Measurements from ENCODE around the gene LYPD8. TPM values are rescaled to one million over a fixed set of nuclear protein-coding genes. Genes with fewer than 3 reads are reported as not detected.

Gene LYPD8
- total and polyA plus RNA-seq, 2 donors (not counting 3 experiments of a cell fraction or from before 2014, with no cell fraction given) = not detected

DNA sequence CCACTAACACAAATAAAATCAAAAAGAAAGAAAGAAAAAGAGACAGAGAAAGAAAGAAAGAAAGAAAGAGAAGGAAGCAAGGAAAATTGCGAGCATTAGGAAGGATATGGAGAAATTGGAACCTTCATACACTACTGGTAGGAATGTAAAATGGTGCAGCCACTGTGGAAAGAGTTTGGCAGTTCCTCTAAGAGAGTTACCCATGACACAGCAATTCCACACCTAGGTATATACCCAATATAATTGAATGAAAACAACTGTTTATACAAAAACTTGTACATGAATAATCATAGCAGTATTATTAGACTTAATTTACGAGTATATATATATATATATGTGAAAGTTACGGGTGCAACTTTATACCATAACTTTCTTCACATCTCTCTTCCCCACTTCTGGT lies 4.1 kb upstream of the LYPD8 start:
- intact Hi-C loops (cut with micrococcal nuclease) = no loop called here
- Histone ChIP-seq H3K9me3 (replicated peaks; ENCODE audit: control insufficient read depth, insufficient read depth, low read length) (no peaks in the 10 kb centered on the region), H3K27ac (ENCODE audit: insufficient read depth, low read depth, low read length) (no peak overlapping the region), H4K20me1 (replicated peaks; ENCODE audit: control insufficient read depth, extremely low read depth, insufficient read depth, low read length) (no peaks in the 10 kb centered on the region), H2AFZ (ENCODE audit: low read depth, low read length) (no peak overlapping the region), H3K4me3 (replicated peaks in 1 of 3; ENCODE audit: insufficient read depth in 1 of 3, low read depth in 1 of 3, low read length in 3 of 3) (no peak overlapping the region), H3K79me2 (ENCODE audit: control insufficient read depth, insufficient read depth, low read length) (no peaks in the 10 kb centered on the region), H3K4me1 (ENCODE audit: control insufficient read depth, extremely low read depth, insufficient read depth, low read length) (no peaks in the 10 kb centered on the region), H3K27me3 (ENCODE audit: control insufficient read depth in 2 of 2, insufficient read depth in 2 of 2, low read length in 2 of 2) (no peaks in the 10 kb centered on the region), H3K9ac (replicated peaks; ENCODE audit: extremely low read depth, insufficient read depth, low read length) (no peak overlapping the region), H3K36me3 (ENCODE audit: control insufficient read depth in 2 of 2, extremely low read depth in 1 of 2, insufficient read depth in 2 of 2, low read length in 2 of 2) (no peaks in the 10 kb centered on the region), H3K9me1 (replicated peaks; ENCODE audit: control insufficient read depth, extremely low read depth, insufficient read depth, low read length) (no peaks in the 10 kb centered on the region), H3K4me2 (ENCODE audit: insufficient read depth, low read length) (no peak overlapping the region)
- dilution Hi-C loops (cut with MboI; ENCODE audit: extremely low pct_ligation_motif_present, low sequenced_read_pairs) = no loop called here
- FAIRE-seq = no peak
- BruUV-seq (replicated peaks) = no TSS peak
- TF ChIP-seq, protein P1, sequence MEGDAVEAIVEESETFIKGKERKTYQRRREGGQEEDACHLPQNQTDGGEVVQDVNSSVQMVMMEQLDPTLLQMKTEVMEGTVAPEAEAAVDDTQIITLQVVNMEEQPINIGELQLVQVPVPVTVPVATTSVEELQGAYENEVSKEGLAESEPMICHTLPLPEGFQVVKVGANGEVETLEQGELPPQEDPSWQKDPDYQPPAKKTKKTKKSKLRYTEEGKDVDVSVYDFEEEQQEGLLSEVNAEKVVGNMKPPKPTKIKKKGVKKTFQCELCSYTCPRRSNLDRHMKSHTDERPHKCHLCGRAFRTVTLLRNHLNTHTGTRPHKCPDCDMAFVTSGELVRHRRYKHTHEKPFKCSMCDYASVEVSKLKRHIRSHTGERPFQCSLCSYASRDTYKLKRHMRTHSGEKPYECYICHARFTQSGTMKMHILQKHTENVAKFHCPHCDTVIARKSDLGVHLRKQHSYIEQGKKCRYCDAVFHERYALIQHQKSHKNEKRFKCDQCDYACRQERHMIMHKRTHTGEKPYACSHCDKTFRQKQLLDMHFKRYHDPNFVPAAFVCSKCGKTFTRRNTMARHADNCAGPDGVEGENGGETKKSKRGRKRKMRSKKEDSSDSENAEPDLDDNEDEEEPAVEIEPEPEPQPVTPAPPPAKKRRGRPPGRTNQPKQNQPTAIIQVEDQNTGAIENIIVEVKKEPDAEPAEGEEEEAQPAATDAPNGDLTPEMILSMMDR (IDR thresholded peaks at IDR 0.05; ENCODE audit: extremely low read depth in 1 of 2, insufficient read depth in 1 of 2, low read depth in 1 of 2, low read length in 2 of 2) = no peak
- TF ChIP-seq EZH2 (IDR thresholded peaks at IDR 0.05; ENCODE audit: borderline replicate concordance, low read depth, low read length, severe bottlenecking) (no peak), POLR2A (IDR thresholded peaks at IDR 0.05; ENCODE audit: low read depth, low read length) (no peak), FOS (IDR thresholded peaks at IDR 0.05; ENCODE audit: borderline replicate concordance, insufficient read depth, low read length) (no peak)
- TF ChIP-seq, protein P2, sequence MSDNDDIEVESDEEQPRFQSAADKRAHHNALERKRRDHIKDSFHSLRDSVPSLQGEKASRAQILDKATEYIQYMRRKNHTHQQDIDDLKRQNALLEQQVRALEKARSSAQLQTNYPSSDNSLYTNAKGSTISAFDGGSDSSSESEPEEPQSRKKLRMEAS (IDR thresholded peaks at IDR 0.05; ENCODE audit: insufficient read depth, insufficient read length) = no peak
- CTCF ChIA-PET = no interaction called here
- DNase-seq (ENCODE audit: low read depth, low spot score) = no peak
- POLR2A ChIA-PET = no interaction called here

DNA sequence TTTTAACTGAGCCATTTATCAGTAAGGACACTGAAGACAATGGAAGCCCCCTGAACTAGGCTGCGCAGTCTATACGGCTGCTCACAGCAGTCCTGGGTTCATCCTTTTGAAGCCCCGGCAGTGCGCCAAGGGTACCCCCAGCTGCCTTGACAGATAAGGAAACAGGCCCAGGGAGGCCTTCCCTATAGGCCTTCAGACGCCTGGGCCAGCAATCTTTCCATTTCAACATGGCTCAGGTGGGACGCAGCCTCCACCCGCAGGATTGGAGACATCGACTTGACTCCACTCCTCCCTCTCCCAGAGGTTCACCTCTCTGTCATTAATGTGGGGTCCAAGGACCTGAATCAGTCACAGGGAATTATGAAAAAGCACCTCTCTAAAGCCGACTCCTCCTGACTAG lies 2.8 kb upstream of the LYPD8 start:
- ChIA-PET POLR2A (no interaction called here), CTCF (no interaction called here)
- Histone ChIP-seq H3K27me3 (ENCODE audit: control insufficient read depth in 2 of 2, insufficient read depth in 2 of 2, low read length in 2 of 2) (no peaks in the 10 kb centered on the region), H4K20me1 (replicated peaks; ENCODE audit: control insufficient read depth, extremely low read depth, insufficient read depth, low read length) (no peaks in the 10 kb centered on the region), H2AFZ (ENCODE audit: low read depth, low read length) (no peak overlapping the region), H3K9ac (replicated peaks; ENCODE audit: extremely low read depth, insufficient read depth, low read length) (no peak overlapping the region), H3K4me3 (replicated peaks in 1 of 3; ENCODE audit: insufficient read depth in 1 of 3, low read depth in 1 of 3, low read length in 3 of 3) (no peak overlapping the region), H3K27ac (ENCODE audit: insufficient read depth, low read depth, low read length) (no peak overlapping the region), H3K36me3 (ENCODE audit: control insufficient read depth in 2 of 2, extremely low read depth in 1 of 2, insufficient read depth in 2 of 2, low read length in 2 of 2) (no peaks in the 10 kb centered on the region), H3K79me2 (ENCODE audit: control insufficient read depth, insufficient read depth, low read length) (no peaks in the 10 kb centered on the region), H3K9me1 (replicated peaks; ENCODE audit: control insufficient read depth, extremely low read depth, insufficient read depth, low read length) (no peaks in the 10 kb centered on the region), H3K9me3 (replicated peaks; ENCODE audit: control insufficient read depth, insufficient read depth, low read length) (no peaks in the 10 kb centered on the region), H3K4me1 (ENCODE audit: control insufficient read depth, extremely low read depth, insufficient read depth, low read length) (no peaks in the 10 kb centered on the region), H3K4me2 (ENCODE audit: insufficient read depth, low read length) (no peak overlapping the region)
- FAIRE-seq (no peak), DNase-seq (ENCODE audit: low read depth, low spot score) (no peak)
- TF ChIP-seq, protein P1 (IDR thresholded peaks at IDR 0.05; ENCODE audit: extremely low read depth in 1 of 2, insufficient read depth in 1 of 2, low read depth in 1 of 2, low read length in 2 of 2) = no peak
- TF ChIP-seq POLR2A (IDR thresholded peaks at IDR 0.05; ENCODE audit: low read depth, low read length) = no peak
- no peak for TF ChIP-seq MYC (IDR thresholded peaks at IDR 0.05; ENCODE audit: low read depth, low read length)
- no peak for TF ChIP-seq POLR2AphosphoS5 (IDR thresholded peaks at IDR 0.05; ENCODE audit: insufficient read depth, low read depth, low read length)
- dilution Hi-C loops (cut with MboI; ENCODE audit: extremely low pct_ligation_motif_present, low sequenced_read_pairs) = no loop called here
- BruUV-seq (replicated peaks) = no TSS peak
- intact Hi-C loops (cut with micrococcal nuclease) = no loop called here

All from endothelial cell of umbilical vein (primary cell).